Kidney capillary endothelial cell (primary cell): Measurements from ENCODE around the gene SF3B6.

ENCODE experiments used
- DNase-seq: peaks from one replicate; pipeline ENCODE4 v3.0.0-alpha.2; 2018; ENCODE audit warnings: low spot score

The SF3B6 gene

DNA sequence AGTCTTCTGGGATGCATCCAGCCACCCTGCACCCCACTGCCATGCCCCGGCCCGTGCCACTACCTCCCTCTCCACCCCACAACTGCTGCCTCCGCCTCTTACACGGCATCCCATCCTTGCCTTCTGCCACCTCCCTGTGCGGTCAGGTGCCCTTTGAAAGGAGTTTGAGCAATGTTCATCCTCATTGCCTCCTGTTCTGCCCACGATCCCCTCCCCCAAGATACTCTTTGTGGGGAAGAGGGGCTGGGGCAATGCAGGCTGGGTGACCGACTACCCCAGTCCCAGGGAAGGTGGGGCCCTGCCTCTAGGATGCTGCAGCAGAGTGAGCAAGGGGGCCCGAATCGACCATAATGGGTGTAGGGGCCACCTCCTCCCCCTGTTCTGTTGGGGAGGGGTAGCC is 57.9 kb downstream of the SF3B6 start:
- DNase-seq, result no peak

DNA sequence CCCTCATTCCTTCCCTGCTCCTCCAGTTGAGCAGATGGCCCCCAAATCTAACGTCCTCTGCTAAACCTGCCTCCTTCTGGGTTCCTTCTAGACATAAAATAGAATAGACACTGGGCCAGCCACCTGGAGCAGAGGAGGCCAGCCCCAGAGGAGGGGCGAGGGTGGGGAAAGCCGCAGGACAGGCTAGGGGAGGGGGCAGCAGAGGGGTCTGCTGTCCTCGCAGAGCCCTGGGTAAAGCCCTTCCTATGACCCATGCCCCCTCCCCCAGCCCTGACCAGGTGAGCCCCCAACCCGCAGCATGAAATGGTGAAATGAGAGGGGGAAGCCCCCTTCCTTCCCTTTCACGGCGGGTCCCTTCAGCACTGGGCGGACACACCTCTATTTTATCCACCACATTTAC is 58.4 kb downstream of the SF3B6 start:
- DNase-seq, result no peak
